HepG2 (cell line): ENCODE results near the gene CYP19A1. TPM values are rescaled to one million over a fixed set of nuclear protein-coding genes. Genes with fewer than 3 reads are reported as not detected.

Source experiments
- ARNT ChIP-seq: fragments of 450-650 bp; IDR thresholded peaks from 2 replicates; pipeline ENCODE4 v1.6.1; 2017
- HMGXB3 ChIP-seq: sonication (generic); formaldehyde crosslinking; IDR thresholded peaks from 2 replicates; pipeline ENCODE4 v1.4.0; 2020; ENCODE audit warnings: missing genetic modification reagents, borderline replicate concordance
- HNF1B ChIP-seq: sonication (generic); formaldehyde crosslinking; IDR thresholded peaks from 2 replicates; pipeline ENCODE4 v1.5.1; 2020; ENCODE audit warnings: mild to moderate bottlenecking, moderate library complexity, missing genetic modification reagents
- HNRNPK ChIP-seq: fragments of 200-400 bp; formaldehyde crosslinking; IDR thresholded peaks from 2 replicates; pipeline ENCODE4 v1.6.1; 2018; ENCODE audit warnings: low read length, low read depth, moderate library complexity, mild to moderate bottlenecking; ENCODE audit not compliant: poor library complexity, severe bottlenecking
- HOXD1 ChIP-seq: sonication (generic); formaldehyde crosslinking; IDR thresholded peaks from 2 replicates; pipeline ENCODE4 v1.5.0; 2020; ENCODE audit warnings: missing genetic modification reagents
- MLLT10 ChIP-seq: sonication (generic); formaldehyde crosslinking; IDR thresholded peaks from 2 replicates; pipeline ENCODE4 v1.4.0; 2020; ENCODE audit warnings: missing genetic modification reagents
- NFYC ChIP-seq: IDR thresholded peaks from 2 replicates; pipeline ENCODE4 v1.6.1; 2016; ENCODE audit warnings: missing genetic modification reagents, missing compliant biosample characterization
- RAD51 ChIP-seq: fragments of 450-650 bp; IDR thresholded peaks from 2 replicates; pipeline ENCODE4 v1.6.1; 2016; ENCODE audit warnings: borderline replicate concordance
- RFXAP ChIP-seq: sonication (generic); formaldehyde crosslinking; IDR thresholded peaks from 2 replicates; pipeline ENCODE4 v1.4.0; 2020; ENCODE audit warnings: missing genetic modification reagents, borderline replicate concordance
- SIN3A ChIP-seq: IDR thresholded peaks from 2 replicates; pipeline ENCODE4 v1.6.1; 2011; ENCODE audit warnings: low read depth, mild to moderate bottlenecking, control low read depth, low read length, borderline replicate concordance
- TARDBP ChIP-seq: sonication (generic); formaldehyde crosslinking; IDR thresholded peaks from 2 replicates; pipeline ENCODE4 v1.8.0; 2022; ENCODE audit warnings: mild to moderate bottlenecking, missing genetic modification reagents
- TEAD3 ChIP-seq: optimal IDR thresholded peaks from 2 replicates; pipeline ENCODE3; 2016; ENCODE audit warnings: borderline replicate concordance
- ZNF577 ChIP-seq: sonication (generic); formaldehyde crosslinking; IDR thresholded peaks from 2 replicates; pipeline ENCODE4 v1.4.0; 2020; ENCODE audit warnings: mild to moderate bottlenecking, low read depth, missing genetic modification reagents, borderline replicate concordance
- ZNF614 ChIP-seq: IDR thresholded peaks from 2 replicates; pipeline ENCODE4 v1.6.1; 2018; ENCODE audit warnings: missing biosample characterization, missing genetic modification reagents, inconsistent platforms, borderline replicate concordance
- ZNF670 ChIP-seq: sonication (generic); formaldehyde crosslinking; IDR thresholded peaks from 2 replicates; pipeline ENCODE4 v1.8.0; 2022; ENCODE audit warnings: mild to moderate bottlenecking, missing genetic modification reagents, borderline replicate concordance
- ZNF678 ChIP-seq: sonication (generic); formaldehyde crosslinking; IDR thresholded peaks from 2 replicates; pipeline ENCODE4 v1.4.0; 2020; ENCODE audit warnings: mild to moderate bottlenecking, missing genetic modification reagents
- ZNF816 ChIP-seq: sonication (generic); formaldehyde crosslinking; IDR thresholded peaks from 2 replicates; pipeline ENCODE4 v1.8.0; 2022; ENCODE audit warnings: missing genetic modification reagents, mild to moderate bottlenecking, borderline replicate concordance
- polyA plus RNA-seq, 8 experiments: library from polyadenylated mRNA; depleted of rRNA in 3 of 8; stranded (reverse) in 7 of 8; unstranded in 1 of 8; fragments of >200 nt; fragmentation: Illumina TruSeq in 4 of 8; extraction: Trizol in 4 of 8; gene quantifications; 2 replicates each; pipeline versions ENCODE4 v1.2.1 to v1.2.3, GENCODE V29; 2011 to 2016; ENCODE audit warnings: low read depth in 4 of 8, missing spikeins in 1 of 8, mixed read lengths in 1 of 8; ENCODE audit not compliant: insufficient read depth in 1 of 8
- total RNA-seq, 5 experiments: library from RNA; depleted of rRNA; stranded (reverse); fragments of >200 nt; fragmentation: Illumina TruSeq; extraction: Trizol; gene quantifications; 2 replicates each; pipeline ENCODE4 v1.2.3, GENCODE V29; 2016; ENCODE audit warnings: low read depth in 1 of 5
- TF ChIP-seq, protein P1 (sequence below): sonication (generic); formaldehyde crosslinking; IDR thresholded peaks from 2 replicates; pipeline ENCODE4 v1.5.0; 2020; ENCODE audit warnings: missing genetic modification reagents

Gene CYP19A1
- total and polyA plus RNA-seq, 2 of the 13 experiments (the other 11 are each of a cell fraction or from before 2014, with no cell fraction given): 10.9 to 23.0 TPM

DNA sequence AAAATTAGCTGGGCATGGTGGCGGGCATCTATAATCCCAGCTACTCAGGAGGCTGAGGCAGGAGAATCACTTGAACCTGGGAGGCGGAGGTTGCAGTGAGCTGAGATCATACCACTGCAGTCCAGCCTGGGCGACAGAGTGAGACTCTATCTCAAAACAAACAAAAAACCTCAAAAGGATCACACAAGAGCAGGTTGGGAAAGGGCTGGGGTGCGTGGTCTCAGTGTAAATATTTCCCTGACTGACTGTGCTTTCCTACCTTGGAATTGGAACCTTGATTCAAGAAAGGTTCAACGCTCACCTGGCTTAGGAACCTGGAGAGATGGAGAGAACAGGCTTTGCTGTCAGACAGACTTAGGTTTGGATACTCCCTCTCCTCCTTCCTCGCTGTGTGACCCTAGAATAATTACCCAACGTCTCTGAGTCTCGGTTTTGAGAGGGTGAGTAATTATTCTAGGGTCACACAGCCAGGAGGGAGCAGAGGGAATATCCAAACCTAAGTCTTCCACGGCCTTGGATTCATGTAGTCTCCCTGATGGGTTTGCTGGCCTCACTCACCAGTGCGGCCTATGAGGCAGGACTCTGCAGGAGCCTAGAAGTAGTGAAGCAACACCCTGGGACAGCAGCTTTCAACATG lies 24.6 kb downstream of the CYP19A1 start (continued):
- TF ChIP-seq HMGXB3 (CRISPR knock-in tag): no peak
- TF ChIP-seq ZNF614: peak; percentile 65; the same call in 1 of the 2 replicates
- peak; percentile 88; the same call in 1 of the 2 replicates for TF ChIP-seq HNF1B (CRISPR knock-in tag)
- TF ChIP-seq, protein P1, sequence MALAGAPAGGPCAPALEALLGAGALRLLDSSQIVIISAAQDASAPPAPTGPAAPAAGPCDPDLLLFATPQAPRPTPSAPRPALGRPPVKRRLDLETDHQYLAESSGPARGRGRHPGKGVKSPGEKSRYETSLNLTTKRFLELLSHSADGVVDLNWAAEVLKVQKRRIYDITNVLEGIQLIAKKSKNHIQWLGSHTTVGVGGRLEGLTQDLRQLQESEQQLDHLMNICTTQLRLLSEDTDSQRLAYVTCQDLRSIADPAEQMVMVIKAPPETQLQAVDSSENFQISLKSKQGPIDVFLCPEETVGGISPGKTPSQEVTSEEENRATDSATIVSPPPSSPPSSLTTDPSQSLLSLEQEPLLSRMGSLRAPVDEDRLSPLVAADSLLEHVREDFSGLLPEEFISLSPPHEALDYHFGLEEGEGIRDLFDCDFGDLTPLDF (CRISPR knock-in tag): no peak
- 0 out of 2 replicates have a peak, but pooled peaks have one; percentile 14 for TF ChIP-seq SIN3A
- TF ChIP-seq ZNF577 (CRISPR knock-in tag): no peak
- TF ChIP-seq RFXAP (CRISPR knock-in tag): 0 out of 2 replicates have a peak, but pooled peaks have one; percentile 71
- no peak for TF ChIP-seq ZNF816 (CRISPR knock-in tag)
- TF ChIP-seq TEAD3: peak; percentile 75
- no peak for TF ChIP-seq ZNF670
- no peak for TF ChIP-seq HNRNPK
- no peak for TF ChIP-seq ARNT
- TF ChIP-seq HOXD1: 0 out of 2 replicates have a peak, but pooled peaks have one; percentile 37
- TF ChIP-seq TARDBP: peak; percentile 87
- TF ChIP-seq RAD51: no peak
- TF ChIP-seq ZNF678: no peak
- TF ChIP-seq MLLT10 (CRISPR knock-in tag): no peak
- TF ChIP-seq NFYC (CRISPR knock-in tag): 0 out of 2 replicates have a peak, but pooled peaks have one; percentile 16
